ENCODE data around the gene EYA3.

EYA3 gene

GRCh38 chr1:27972141-27972540 is 116.3 kb downstream of the EYA3 start:
- Histone ChIP-seq H3K4me2 (ENCODE audit: insufficient read depth, low read length) (no peak overlapping the region), H3K9me3 (ENCODE audit: insufficient read depth, low read length, severe bottlenecking) (no peaks in the 10 kb centered on the region), H3K9ac (ENCODE audit: low read depth, low read length) (no peak overlapping the region), H3K36me3 (ENCODE audit: insufficient read depth, low read length) (peaks cover 41% of the 10 kb centered on the region), H3K4me3 (ENCODE audit: low read depth in 1 of 2, low read length in 2 of 2) (no peak overlapping the region), H3K4me1 (ENCODE audit: insufficient read depth, low read length) (no peaks in the 10 kb centered on the region), H4K20me1 (ENCODE audit: insufficient read depth, low read length) (no peaks in the 10 kb centered on the region), H3K27ac (ENCODE audit: low read length) (no peak overlapping the region), H3K27me3 (ENCODE audit: insufficient read depth, low read length, poor library complexity) (no peaks in the 10 kb centered on the region), H2AFZ (ENCODE audit: low read depth, low read length) (no peak overlapping the region), H3K79me2 (ENCODE audit: insufficient read depth, low read length) (no peaks in the 10 kb centered on the region)
- TF ChIP-seq, protein P1, sequence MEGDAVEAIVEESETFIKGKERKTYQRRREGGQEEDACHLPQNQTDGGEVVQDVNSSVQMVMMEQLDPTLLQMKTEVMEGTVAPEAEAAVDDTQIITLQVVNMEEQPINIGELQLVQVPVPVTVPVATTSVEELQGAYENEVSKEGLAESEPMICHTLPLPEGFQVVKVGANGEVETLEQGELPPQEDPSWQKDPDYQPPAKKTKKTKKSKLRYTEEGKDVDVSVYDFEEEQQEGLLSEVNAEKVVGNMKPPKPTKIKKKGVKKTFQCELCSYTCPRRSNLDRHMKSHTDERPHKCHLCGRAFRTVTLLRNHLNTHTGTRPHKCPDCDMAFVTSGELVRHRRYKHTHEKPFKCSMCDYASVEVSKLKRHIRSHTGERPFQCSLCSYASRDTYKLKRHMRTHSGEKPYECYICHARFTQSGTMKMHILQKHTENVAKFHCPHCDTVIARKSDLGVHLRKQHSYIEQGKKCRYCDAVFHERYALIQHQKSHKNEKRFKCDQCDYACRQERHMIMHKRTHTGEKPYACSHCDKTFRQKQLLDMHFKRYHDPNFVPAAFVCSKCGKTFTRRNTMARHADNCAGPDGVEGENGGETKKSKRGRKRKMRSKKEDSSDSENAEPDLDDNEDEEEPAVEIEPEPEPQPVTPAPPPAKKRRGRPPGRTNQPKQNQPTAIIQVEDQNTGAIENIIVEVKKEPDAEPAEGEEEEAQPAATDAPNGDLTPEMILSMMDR (IDR thresholded peaks at IDR 0.05; ENCODE audit: borderline replicate concordance, extremely low read depth, low read length, poor library complexity, severe bottlenecking), result no peak
- no peak for TF ChIP-seq EZH2 (IDR thresholded peaks at IDR 0.05; ENCODE audit: borderline replicate concordance, low read depth, low read length, severe bottlenecking)
- ATAC-seq (ENCODE audit: insufficient read depth, low read depth), result no peak
- DNase-seq, result no peak

GRCh38 chr1:27971674-27972073 is 116.7 kb downstream of the EYA3 start:
- H3K9ac ChIP-seq (ENCODE audit: low read depth, low read length), result no peak overlapping the region
- H3K4me1 ChIP-seq (ENCODE audit: insufficient read depth, low read length), result no peaks in the 10 kb centered on the region
- no peaks in the 10 kb centered on the region; the same call in 1 of the 2 replicates for H4K20me1 ChIP-seq (ENCODE audit: insufficient read depth, low read length)
- no peak overlapping the region for H3K4me3 ChIP-seq (ENCODE audit: low read depth in 1 of 2, low read length in 2 of 2)
- no peak for DNase-seq
- H3K27ac ChIP-seq (ENCODE audit: low read length), result no peak overlapping the region
- no peaks in the 10 kb centered on the region for H3K9me3 ChIP-seq (ENCODE audit: insufficient read depth, low read length, severe bottlenecking)
- H3K27me3 ChIP-seq (ENCODE audit: insufficient read depth, low read length, poor library complexity), result no peaks in the 10 kb centered on the region
- H3K79me2 ChIP-seq (ENCODE audit: insufficient read depth, low read length), result no peaks in the 10 kb centered on the region
- peaks cover 42% of the 10 kb centered on the region for H3K36me3 ChIP-seq (ENCODE audit: insufficient read depth, low read length)
- no peak overlapping the region for H2AFZ ChIP-seq (ENCODE audit: low read depth, low read length)
- H3K4me2 ChIP-seq (ENCODE audit: insufficient read depth, low read length), result no peak overlapping the region
- no peak for ATAC-seq (ENCODE audit: insufficient read depth, low read depth)
- TF ChIP-seq, protein P1 (IDR thresholded peaks at IDR 0.05; ENCODE audit: borderline replicate concordance, extremely low read depth, low read length, poor library complexity, severe bottlenecking), result no peak
- no peak for TF ChIP-seq EZH2 (IDR thresholded peaks at IDR 0.05; ENCODE audit: borderline replicate concordance, low read depth, low read length, severe bottlenecking)

GRCh38 chr1:27970401-27970800 is 118.0 kb downstream of the EYA3 start:
- Histone ChIP-seq H2AFZ (ENCODE audit: low read depth, low read length) (no peak overlapping the region), H3K4me2 (ENCODE audit: insufficient read depth, low read length) (no peak overlapping the region), H3K4me3 (ENCODE audit: low read depth in 1 of 2, low read length in 2 of 2) (no peak overlapping the region), H4K20me1 (ENCODE audit: insufficient read depth, low read length) (no peaks in the 10 kb centered on the region; the same call in 1 of the 2 replicates), H3K27ac (ENCODE audit: low read length) (no peak overlapping the region), H3K79me2 (ENCODE audit: insufficient read depth, low read length) (no peaks in the 10 kb centered on the region), H3K9me3 (ENCODE audit: insufficient read depth, low read length, severe bottlenecking) (no peaks in the 10 kb centered on the region), H3K27me3 (ENCODE audit: insufficient read depth, low read length, poor library complexity) (no peaks in the 10 kb centered on the region), H3K36me3 (ENCODE audit: insufficient read depth, low read length) (peaks cover 52% of the 10 kb centered on the region), H3K4me1 (ENCODE audit: insufficient read depth, low read length) (no peaks in the 10 kb centered on the region), H3K9ac (ENCODE audit: low read depth, low read length) (no peak overlapping the region)
- ATAC-seq (ENCODE audit: insufficient read depth, low read depth) (no peak), DNase-seq (no peak)
- TF ChIP-seq EZH2 (IDR thresholded peaks at IDR 0.05; ENCODE audit: borderline replicate concordance, low read depth, low read length, severe bottlenecking), result no peak
- TF ChIP-seq, protein P1 (IDR thresholded peaks at IDR 0.05; ENCODE audit: borderline replicate concordance, extremely low read depth, low read length, poor library complexity, severe bottlenecking), result no peak

- H3K36me3 ChIP-seq (ENCODE audit: insufficient read depth, low read length), result peaks cover 59% of the 10 kb centered on the region
- no peaks in the 10 kb centered on the region for H3K9me3 ChIP-seq (ENCODE audit: insufficient read depth, low read length, severe bottlenecking)
- no peak overlapping the region for H3K4me3 ChIP-seq (ENCODE audit: low read depth in 1 of 2, low read length in 2 of 2)
- no peaks in the 10 kb centered on the region for H3K79me2 ChIP-seq (ENCODE audit: insufficient read depth, low read length)
- no peak overlapping the region for H2AFZ ChIP-seq (ENCODE audit: low read depth, low read length)
- H3K27ac ChIP-seq (ENCODE audit: low read length), result no peak overlapping the region
- no peak overlapping the region for H3K9ac ChIP-seq (ENCODE audit: low read depth, low read length)
- ATAC-seq (ENCODE audit: insufficient read depth, low read depth) (no peak), DNase-seq (no peak)
- H4K20me1 ChIP-seq (ENCODE audit: insufficient read depth, low read length), result no peaks in the 10 kb centered on the region; the same call in 1 of the 2 replicates
- no peak for TF ChIP-seq EZH2 (IDR thresholded peaks at IDR 0.05; ENCODE audit: borderline replicate concordance, low read depth, low read length, severe bottlenecking)
- TF ChIP-seq, protein P1 (IDR thresholded peaks at IDR 0.05; ENCODE audit: borderline replicate concordance, extremely low read depth, low read length, poor library complexity, severe bottlenecking), result no peak
- H3K4me1 ChIP-seq (ENCODE audit: insufficient read depth, low read length), result no peaks in the 10 kb centered on the region
- no peaks in the 10 kb centered on the region for H3K27me3 ChIP-seq (ENCODE audit: insufficient read depth, low read length, poor library complexity)
- H3K4me2 ChIP-seq (ENCODE audit: insufficient read depth, low read length), result no peak overlapping the region
Observed at GRCh38 chr1:27968692-27969091, 119.7 kb downstream of the EYA3 start.

Measured in DND-41 (cell line).